ENCODE data around the gene CPVL.

GRCh38 chr7:29122759-29123158 is 23.6 kb downstream of the CPVL start:
- TF ChIP-seq CTCF (IDR thresholded peaks at IDR 0.05) (no peak), POLR2A (IDR thresholded peaks at IDR 0.05) (no peak)

All from heart left ventricle (tissue), 13 donors.